AG04449 (cell line): ENCODE measurements around the gene PODXL2.

Source experiments
- CTCF ChIA-PET: fragments of 350-600 bp; formaldehyde crosslinking; extraction: SDS; loops from one replicate; lab custom pipeline; 2021; ENCODE audit warnings: antibody characterized with exemption; lab: Yijun Ruan, JAX
- POLR2A ChIA-PET: fragments of 400-600, 350-600 bp; formaldehyde crosslinking; extraction: SDS; loops from one replicate; lab custom pipeline; 2020; ENCODE audit warnings: antibody characterized with exemption, inconsistent platforms; lab: Yijun Ruan, JAX
- DNase-seq: peaks from one replicate; pipeline ENCODE4 v3.0.0-alpha.2; 2010; ENCODE audit warnings: low read depth, low spot score
- H3K4me3 ChIP-seq: 2 replicates; pipeline ENCODE4 v1.5.1; 2011; ENCODE audit warnings: low read depth, mild to moderate bottlenecking, control low read depth, low read length
- CTCF ChIP-seq: IDR thresholded peaks from one replicate; pipeline ENCODE4 v1.5.1; 2011; ENCODE audit warnings: mild to moderate bottlenecking, moderate library complexity, low read length, control low read depth, inconsistent platforms; ENCODE audit not compliant: insufficient read depth; ENCODE audit errors: missing control alignments

The PODXL2 gene

DNA sequence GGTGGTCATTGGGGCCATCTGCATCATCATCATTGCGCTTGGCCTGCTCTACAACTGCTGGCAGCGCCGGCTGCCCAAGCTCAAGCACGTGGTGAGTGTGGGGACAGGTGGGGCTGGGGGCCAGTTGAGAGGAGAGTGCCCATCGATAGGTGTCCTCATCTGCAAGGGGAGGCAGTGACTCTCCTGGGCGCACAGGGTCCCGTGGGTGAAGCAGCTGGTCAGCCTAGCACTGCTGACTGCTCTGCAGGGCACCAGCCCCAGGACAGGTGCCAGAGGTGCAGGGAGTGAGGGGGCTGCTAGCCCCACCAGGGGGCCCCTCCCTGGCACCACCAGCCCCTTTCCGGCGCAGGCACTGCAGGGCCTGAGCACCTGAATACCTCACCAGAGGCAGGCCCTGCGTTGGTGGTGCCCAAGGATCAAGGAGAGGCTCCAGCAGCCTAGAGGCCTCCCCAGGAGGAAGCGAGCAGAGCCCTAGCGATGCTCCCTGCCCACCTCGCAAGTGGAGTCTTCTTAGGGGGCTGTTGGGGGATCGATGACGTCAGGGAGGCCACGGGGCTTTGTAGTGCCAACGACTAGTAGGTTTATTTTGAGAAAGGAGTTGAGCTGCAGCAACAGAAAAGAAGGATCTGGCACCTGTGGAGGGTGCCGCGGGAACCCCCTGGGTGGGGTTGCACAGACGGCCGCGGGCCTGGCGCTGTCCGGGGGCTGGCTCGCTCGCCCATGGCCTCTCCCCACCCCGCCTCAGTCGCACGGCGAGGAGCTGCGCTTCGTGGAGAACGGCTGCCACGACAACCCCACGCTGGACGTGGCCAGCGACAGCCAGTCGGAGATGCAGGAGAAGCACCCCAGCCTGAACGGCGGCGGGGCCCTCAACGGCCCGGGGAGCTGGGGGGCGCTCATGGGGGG, 42.8 kb downstream of the PODXL2 start:
- ChIA-PET POLR2A (interaction anchor here (0.6 kb wide), 1 partner anchor 152 kb away, joined by 3 read pairs; no protein-coding TSS in a partner anchor), CTCF (interaction anchor here (1.0 to 2.1 kb wide), 3 partner anchors 11 to 24 kb away, joined by 3 to 9 read pairs (median 4); no protein-coding TSS in a partner anchor)
- TF ChIP-seq CTCF: no peak
- no peak for DNase-seq
- peak overlapping the region; percentile 69 for H3K4me3 ChIP-seq

DNA sequence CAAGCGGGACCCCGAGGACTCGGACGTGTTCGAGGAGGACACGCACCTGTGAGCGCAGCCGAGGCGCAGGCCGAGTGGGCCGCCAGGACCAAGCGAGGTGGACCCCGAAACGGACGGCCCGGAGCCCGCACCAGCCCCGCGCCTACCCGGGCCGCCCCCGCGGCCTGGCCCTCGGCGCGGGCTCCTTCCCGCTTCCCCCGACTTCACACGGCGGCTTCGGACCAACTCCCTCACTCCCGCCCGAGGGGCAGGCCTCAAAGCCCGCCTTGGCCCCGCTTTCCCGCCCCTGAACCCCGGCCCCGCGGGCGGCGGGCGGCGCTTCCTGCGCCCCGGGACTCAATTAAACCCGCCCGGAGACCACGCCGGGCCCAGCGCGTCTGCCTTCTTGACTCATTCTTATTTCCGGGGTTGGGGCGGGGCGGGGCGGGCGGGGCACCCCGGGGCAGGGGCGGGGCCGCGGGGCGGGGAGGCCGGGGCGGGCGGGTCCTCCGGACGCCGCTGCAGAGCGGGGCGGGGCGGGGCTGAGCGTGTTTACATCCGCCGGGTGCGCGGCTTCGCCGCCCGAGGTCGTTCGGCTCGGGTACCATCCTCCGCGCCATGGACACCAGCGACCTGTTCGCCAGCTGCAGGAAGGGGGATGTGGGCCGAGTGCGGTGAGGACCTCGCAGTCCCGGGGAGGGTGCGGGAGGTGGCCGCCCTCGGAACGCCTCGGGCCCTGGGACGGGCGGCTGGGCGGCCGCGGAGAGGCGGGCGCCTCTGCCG, 43.6 kb downstream of the PODXL2 start, which contains the start of gene ABTB1:
Gene ABTB1, plus strand, starts transcription at position 524 of the 762 bp plus-strand sequence. Its CDS starts 74 bp downstream, at position 598.
- POLR2A ChIA-PET: interaction anchor here (0.6 kb wide), 1 partner anchor 151 kb away, joined by 3 read pairs; no protein-coding TSS in a partner anchor
- CTCF ChIA-PET: interaction anchor here (1.0 to 1.6 kb wide), 2 partner anchors 10 to 20 kb away, joined by 3 to 4 read pairs; no protein-coding TSS in a partner anchor
- no peak for TF ChIP-seq CTCF
- no peak for DNase-seq
- peak within 1 kb of the TSS; percentile 91 for H3K4me3 ChIP-seq

DNA sequence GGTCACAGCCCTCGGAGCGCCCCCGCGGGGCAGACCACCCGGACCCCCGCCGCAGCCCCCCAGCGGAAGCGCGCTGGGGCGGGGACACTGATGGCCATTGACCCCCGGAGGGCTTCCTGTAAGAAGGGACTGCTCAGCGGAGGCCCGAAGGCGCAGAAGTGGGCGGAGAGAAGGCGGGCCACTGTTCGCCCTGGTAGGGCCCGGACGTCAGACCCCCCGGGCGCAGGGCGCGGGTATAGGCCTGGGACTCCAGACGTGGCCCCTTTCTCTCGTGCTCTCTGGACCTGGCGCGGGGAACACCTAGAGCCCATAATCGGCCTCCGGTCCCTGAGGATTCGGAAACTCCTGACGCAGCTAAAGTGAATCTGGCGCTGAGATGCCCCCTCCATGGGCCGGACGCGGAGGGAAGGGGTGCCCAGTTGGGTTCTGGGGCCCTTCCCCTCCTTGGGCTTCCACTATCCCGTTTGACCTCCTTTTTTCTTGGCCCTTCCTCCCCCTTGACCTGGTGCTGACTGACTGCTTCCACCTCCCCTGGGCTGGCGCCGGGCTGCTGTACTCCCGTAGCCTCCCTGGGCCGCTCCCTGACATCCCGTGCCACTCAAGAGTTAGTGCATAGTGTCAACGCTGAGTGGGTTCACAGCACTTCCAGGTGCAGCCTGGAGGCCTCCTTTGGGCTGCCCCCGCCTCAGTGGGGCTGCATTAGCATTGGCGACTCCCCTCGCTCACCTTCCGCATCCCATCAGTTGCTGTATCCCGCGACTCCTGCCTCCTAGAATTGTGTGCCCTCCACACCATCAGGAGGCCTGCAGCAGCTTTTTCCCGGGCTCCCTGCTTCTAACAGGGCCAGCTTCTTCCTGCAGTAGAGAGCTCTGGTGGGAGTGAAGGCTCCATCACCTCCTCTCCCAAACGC, 44.5 kb downstream of the PODXL2 start:
- no peak for TF ChIP-seq CTCF
- ChIA-PET CTCF (interaction anchor here (1.1 to 1.7 kb wide), 2 partner anchors 16 to 98 kb away, joined by 3 to 5 read pairs; no protein-coding TSS in a partner anchor), POLR2A (no interaction called here)
- peak overlapping the region; percentile 91 for H3K4me3 ChIP-seq
- no peak for DNase-seq

- peak overlapping the region; percentile 91 for H3K4me3 ChIP-seq
- no peak for TF ChIP-seq CTCF
- DNase-seq: no peak
- ChIA-PET CTCF (interaction anchor here (1.1 to 1.7 kb wide), 2 partner anchors 15 to 99 kb away, joined by 3 to 5 read pairs; no protein-coding TSS in a partner anchor), POLR2A (no interaction called here)
Observed at GRCh38 chr3:127674101-127674721, 45.2 kb downstream of the PODXL2 start.

DNA sequence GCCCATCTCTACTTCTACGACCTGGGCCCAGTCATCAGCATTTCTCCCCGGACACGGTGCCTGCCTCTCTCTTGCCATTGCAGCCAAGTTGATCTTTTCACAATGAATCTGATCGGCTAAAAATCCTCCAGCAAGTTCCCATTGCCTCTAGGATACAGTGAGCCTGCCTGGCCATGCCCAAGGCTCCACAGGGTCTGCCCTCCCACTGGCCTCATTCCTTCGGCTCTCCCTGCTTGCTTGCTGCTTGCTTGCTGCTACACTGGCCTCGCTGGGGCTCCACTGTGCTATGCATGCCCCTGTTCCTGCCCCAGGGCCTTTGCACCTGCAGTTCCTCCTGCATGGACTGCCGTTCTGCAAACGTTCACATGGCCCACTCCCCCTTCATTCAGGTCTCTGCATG, 45.8 kb downstream of the PODXL2 start:
- ChIA-PET POLR2A (no interaction called here), CTCF (interaction anchor here (1.7 kb wide), 1 partner anchor 14 kb away, joined by 3 read pairs; no protein-coding TSS in a partner anchor)
- no peak for TF ChIP-seq CTCF
- H3K4me3 ChIP-seq: no peak overlapping the region
- no peak for DNase-seq
